Sigmoid colon (tissue), 7 donors: ENCODE measurements around the gene ZBTB5. TPM values are rescaled to one million over a fixed set of nuclear protein-coding genes. Genes with fewer than 3 reads are reported as not detected.

Source experiments
- DNase-seq: peaks from one replicate; pipeline ENCODE4 v3.0.0-alpha.2; 2019
- H3K27ac ChIP-seq, 4 donors: fragments of 200-600 bp; sonication (generic); one replicate each; pipeline ENCODE4 v1.5.1; 2016 to 2019; ENCODE audit warnings: mild to moderate bottlenecking in 1 of 4
- H3K27me3 ChIP-seq, 3 donors: fragments of 200-600 bp; sonication (generic); one replicate each; pipeline ENCODE4 v1.5.1; 2019; ENCODE audit warnings: mild to moderate bottlenecking in 1 of 3
- H3K36me3 ChIP-seq, 4 donors: fragments of 200-600 bp; sonication (generic); one replicate each; pipeline ENCODE4 v1.5.1; 2016 to 2019
- H3K4me1 ChIP-seq, 4 donors: fragments of 200-600 bp; sonication (generic); one replicate each; pipeline ENCODE4 v1.5.1; 2017 to 2019
- H3K4me3 ChIP-seq, 4 donors: fragments of 200-600 bp; sonication (generic); one replicate each; pipeline ENCODE4 v1.5.1; 2017 to 2019; ENCODE audit warnings: mild to moderate bottlenecking in 2 of 4, moderate library complexity in 1 of 4
- H3K9me3 ChIP-seq, 4 donors: fragments of 200-600 bp in 3 of 4; sonication (generic) in 3 of 4; one replicate each; pipeline versions ENCODE4 v1.5.1 to v1.6.1; 2013 to 2019
- EP300 ChIP-seq, 4 donors: sonication (generic); formaldehyde crosslinking; IDR thresholded peaks; one replicate each; pipeline ENCODE4 v1.6.1; 2017; ENCODE audit warnings: antibody characterized with exemption in 4 of 4
- POLR2A ChIP-seq, 2 donors: fragments of 450-650 bp; IDR thresholded peaks; one replicate each; pipeline ENCODE4 v1.6.1; 2016; ENCODE audit warnings: antibody characterized with exemption in 2 of 2, mild to moderate bottlenecking in 2 of 2, moderate library complexity in 2 of 2
- POLR2AphosphoS5 ChIP-seq, 4 donors: sonication (generic); formaldehyde crosslinking; IDR thresholded peaks; one replicate each; pipeline ENCODE4 v1.6.1; 2017; ENCODE audit warnings: antibody characterized with exemption in 4 of 4
- WGBS, 2 donors: extraction: QIAGEN DNeasy Blood & Tissue Kit; methylation state at CpG; one replicate each; pipeline ENCODE4 v1.1.7; 2013; 5-methylcytosine and 5-hydroxymethylcytosine counted together
- intact Hi-C: fragments of 100-400 bp; cut with DNase I; formaldehyde crosslinking; loops from one replicate; pipeline ENCODE4 v1.15.1; 2023
- polyA plus RNA-seq, 3 donors: library from polyadenylated mRNA; stranded (reverse); fragments of 200-250 nt; gene quantifications; one replicate each; pipeline ENCODE4 v1.2.3, GENCODE V29; 2013
- total RNA-seq, 4 donors: library from RNA; depleted of rRNA; stranded (reverse); fragments of >200 nt; gene quantifications; one replicate each; pipeline ENCODE4 v1.1.0, GENCODE V29; 2016
- TF ChIP-seq, protein P1 (sequence below), 4 experiments: fragments of 450-650 bp in 3 of 4; fragments of 200-600 bp in 1 of 4; IDR thresholded peaks; one replicate each; pipeline ENCODE4 v1.5.1; 2016 to 2019; ENCODE audit warnings: antibody characterized with exemption in 4 of 4, mild to moderate bottlenecking in 3 of 4, moderate library complexity in 2 of 4
- donor health status: healthy with polysubstance abuse.
- donor health status: Bipolar disorder and iron deficiency.
- donor health status: healthy.

Gene ZBTB5
- total and polyA plus RNA-seq, 7 donors: 3.6 to 11.1 (median 7.7) TPM

DNA sequence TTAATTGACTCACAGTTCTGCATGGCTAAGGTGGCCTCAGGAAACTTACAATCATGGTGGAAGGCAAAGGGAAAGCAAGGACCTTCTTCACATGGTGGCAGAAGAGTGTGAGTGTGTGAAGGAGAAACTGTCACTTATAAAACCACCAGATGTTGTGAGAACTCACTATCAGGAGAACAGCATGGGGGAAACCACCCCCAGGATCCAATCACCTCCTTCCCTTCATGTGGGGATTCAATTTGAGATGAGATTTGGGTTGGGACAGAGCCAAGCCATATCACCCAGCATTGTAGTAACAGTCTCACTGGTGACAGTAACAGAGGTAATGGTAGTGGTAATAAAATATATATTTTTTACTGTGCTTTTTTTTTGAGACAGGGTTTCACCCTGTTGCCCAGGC, 18.1 kb downstream of the ZBTB5 start:
- intact Hi-C loops: no loop called here
- no peaks in the 10 kb centered on the region for H3K9me3 ChIP-seq
- TF ChIP-seq EP300 (IDR thresholded peaks at IDR 0.05): no peak
- no peak overlapping the region for H3K27ac ChIP-seq
- no peaks in the 10 kb centered on the region for H3K27me3 ChIP-seq
- H3K36me3 ChIP-seq: peaks cover 1 to 7% (median 2%) of the 10 kb centered on the region in 4 donors
- no peak for DNase-seq
- peaks cover 0 to 31% (median 11%) of the 10 kb centered on the region in 4 donors for H3K4me1 ChIP-seq
- H3K4me3 ChIP-seq: no peak overlapping the region

DNA sequence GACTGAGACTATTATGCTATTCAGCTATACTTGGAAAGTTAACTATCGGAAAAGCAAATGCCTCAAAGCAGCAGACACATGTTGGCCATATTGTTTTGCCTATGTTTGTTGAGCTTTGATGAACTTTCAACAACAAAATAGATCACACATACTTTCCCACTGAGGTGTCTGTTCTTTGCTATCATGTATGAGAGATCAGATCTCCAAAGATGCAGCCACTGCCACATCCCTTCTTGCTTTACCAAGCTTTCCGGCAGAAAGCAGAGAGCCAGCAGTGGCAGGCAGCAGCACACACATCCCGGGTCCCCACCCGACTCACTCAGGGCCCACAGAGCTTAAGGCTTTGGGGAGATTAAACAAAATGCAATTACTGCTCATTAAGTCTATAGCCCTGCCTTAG, 18.8 kb downstream of the ZBTB5 start:
- Histone ChIP-seq H3K27ac (no peak overlapping the region), H3K4me1 (peaks cover 0 to 24% (median 4%) of the 10 kb centered on the region in 4 donors), H3K4me3 (no peak overlapping the region), H3K36me3 (peaks cover 7 to 14% (median 9%) of the 10 kb centered on the region in 4 donors), H3K27me3 (no peaks in the 10 kb centered on the region), H3K9me3 (no peaks in the 10 kb centered on the region)
- no peak for TF ChIP-seq POLR2AphosphoS5 (IDR thresholded peaks at IDR 0.05)
- no peak for TF ChIP-seq EP300 (IDR thresholded peaks at IDR 0.05)
- no peak for TF ChIP-seq POLR2A (IDR thresholded peaks at IDR 0.05)
- TF ChIP-seq, protein P1, sequence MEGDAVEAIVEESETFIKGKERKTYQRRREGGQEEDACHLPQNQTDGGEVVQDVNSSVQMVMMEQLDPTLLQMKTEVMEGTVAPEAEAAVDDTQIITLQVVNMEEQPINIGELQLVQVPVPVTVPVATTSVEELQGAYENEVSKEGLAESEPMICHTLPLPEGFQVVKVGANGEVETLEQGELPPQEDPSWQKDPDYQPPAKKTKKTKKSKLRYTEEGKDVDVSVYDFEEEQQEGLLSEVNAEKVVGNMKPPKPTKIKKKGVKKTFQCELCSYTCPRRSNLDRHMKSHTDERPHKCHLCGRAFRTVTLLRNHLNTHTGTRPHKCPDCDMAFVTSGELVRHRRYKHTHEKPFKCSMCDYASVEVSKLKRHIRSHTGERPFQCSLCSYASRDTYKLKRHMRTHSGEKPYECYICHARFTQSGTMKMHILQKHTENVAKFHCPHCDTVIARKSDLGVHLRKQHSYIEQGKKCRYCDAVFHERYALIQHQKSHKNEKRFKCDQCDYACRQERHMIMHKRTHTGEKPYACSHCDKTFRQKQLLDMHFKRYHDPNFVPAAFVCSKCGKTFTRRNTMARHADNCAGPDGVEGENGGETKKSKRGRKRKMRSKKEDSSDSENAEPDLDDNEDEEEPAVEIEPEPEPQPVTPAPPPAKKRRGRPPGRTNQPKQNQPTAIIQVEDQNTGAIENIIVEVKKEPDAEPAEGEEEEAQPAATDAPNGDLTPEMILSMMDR (IDR thresholded peaks at IDR 0.05): no peak
- WGBS, 2 donors: 49 to 76% methylated on average over 4 of the region's 4 CpGs
- no peak for DNase-seq
- intact Hi-C loops: no loop called here

DNA sequence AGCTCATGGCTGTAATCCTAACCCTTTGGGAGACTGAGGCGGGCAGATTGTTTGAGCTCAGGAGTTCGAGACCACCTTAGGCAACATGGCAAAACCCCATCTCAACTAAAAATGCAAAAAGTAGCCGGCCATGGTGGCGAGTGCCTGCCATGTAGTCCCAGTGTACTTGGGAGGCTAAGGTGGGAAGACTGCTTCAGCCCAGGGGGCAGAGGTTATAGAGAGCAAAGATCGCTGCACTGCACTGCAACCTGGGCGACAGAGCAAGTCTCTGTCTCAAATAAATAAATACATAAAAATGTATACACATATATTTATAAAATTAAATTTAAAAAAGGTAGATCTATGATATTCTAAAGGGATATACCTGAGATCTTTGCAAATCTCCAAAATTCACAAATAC, 19.4 kb downstream of the ZBTB5 start:
- H3K9me3 ChIP-seq: no peaks in the 10 kb centered on the region
- no peak overlapping the region for H3K4me3 ChIP-seq
- peaks cover 13 to 18% (median 15%) of the 10 kb centered on the region in 4 donors for H3K36me3 ChIP-seq
- no peak for DNase-seq
- no peak for TF ChIP-seq EP300 (IDR thresholded peaks at IDR 0.05)
- no peak for TF ChIP-seq POLR2A (IDR thresholded peaks at IDR 0.05)
- TF ChIP-seq, protein P1 (IDR thresholded peaks at IDR 0.05): no peak
- TF ChIP-seq POLR2AphosphoS5 (IDR thresholded peaks at IDR 0.05): no peak
- WGBS, 2 donors: 85 to 95% methylated on average over 6 of the region's 6 CpGs
- H3K4me1 ChIP-seq: peaks cover 0 to 18% (median 2%) of the 10 kb centered on the region in 4 donors
- no peaks in the 10 kb centered on the region for H3K27me3 ChIP-seq
- H3K27ac ChIP-seq: no peak overlapping the region
- intact Hi-C loops: no loop called here

DNA sequence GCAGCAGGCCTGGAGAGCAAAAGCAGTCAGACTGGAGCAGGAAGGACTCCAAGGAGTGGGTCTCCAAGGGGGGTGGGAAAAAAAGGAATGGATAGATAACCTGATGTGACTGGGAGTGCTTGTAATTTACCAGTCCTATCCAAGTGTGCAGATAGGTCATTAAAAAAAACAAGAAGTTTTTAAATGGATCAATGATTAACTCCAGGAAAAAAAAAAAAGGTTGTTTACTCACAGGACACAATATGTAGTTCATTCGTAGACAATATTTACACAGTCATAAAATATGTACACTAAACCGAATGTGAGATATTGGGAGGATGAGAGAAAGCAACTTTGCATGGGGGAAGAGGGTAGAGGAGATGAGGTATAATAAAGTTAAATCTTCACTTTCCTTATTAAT, 20.4 kb downstream of the ZBTB5 start:
- no peaks in the 10 kb centered on the region for H3K27me3 ChIP-seq
- intact Hi-C loops: no loop called here
- TF ChIP-seq POLR2A (IDR thresholded peaks at IDR 0.05): no peak
- no peak for TF ChIP-seq EP300 (IDR thresholded peaks at IDR 0.05)
- TF ChIP-seq, protein P1 (IDR thresholded peaks at IDR 0.05): no peak
- TF ChIP-seq POLR2AphosphoS5 (IDR thresholded peaks at IDR 0.05): no peak

DNA sequence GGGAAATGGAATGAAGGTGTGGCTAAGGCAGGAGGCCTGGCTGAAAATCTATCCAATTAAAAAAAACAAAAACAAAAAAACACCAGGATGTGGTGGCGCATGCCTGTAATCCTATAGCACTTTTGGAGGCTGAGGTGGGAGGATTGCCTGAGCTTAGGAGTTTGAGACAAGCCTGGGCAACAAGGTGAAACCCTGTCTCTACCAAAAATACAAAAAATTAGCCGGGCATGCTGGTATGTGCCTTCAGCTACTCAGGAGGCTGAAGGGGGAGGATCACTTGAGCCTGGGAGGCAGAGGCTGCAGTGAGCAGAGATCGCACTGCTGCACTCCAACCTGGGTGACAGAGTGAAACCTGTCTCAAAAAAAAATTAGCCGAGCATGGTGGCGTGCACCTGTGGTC, 21.7 kb downstream of the ZBTB5 start:
- H3K9me3 ChIP-seq: no peaks in the 10 kb centered on the region
- H3K36me3 ChIP-seq: peaks cover 14 to 38% (median 21%) of the 10 kb centered on the region in 4 donors
- no peak overlapping the region for H3K4me3 ChIP-seq
- H3K27me3 ChIP-seq: no peaks in the 10 kb centered on the region
- intact Hi-C loops: no loop called here
- WGBS, 2 donors: 89 to 99% methylated on average over 5 of the region's 5 CpGs
- no peak for DNase-seq
- peaks cover 0 to 13% (median 0%) of the 10 kb centered on the region in 4 donors for H3K4me1 ChIP-seq
- TF ChIP-seq POLR2A (IDR thresholded peaks at IDR 0.05): no peak
- no peak for TF ChIP-seq EP300 (IDR thresholded peaks at IDR 0.05)
- H3K27ac ChIP-seq: no peak overlapping the region

More for the DNA sequence above, 20.4 kb downstream of the ZBTB5 start:
- Histone ChIP-seq H3K36me3 (peaks cover 14 to 25% (median 19%) of the 10 kb centered on the region in 4 donors), H3K4me1 (peaks cover 0 to 9% (median 1%) of the 10 kb centered on the region in 4 donors), H3K9me3 (no peaks in the 10 kb centered on the region), H3K4me3 (no peak overlapping the region), H3K27ac (no peak overlapping the region)
- 17 to 70% methylated on average over 2 of the region's 2 CpGs for WGBS, 2 donors
- DNase-seq: no peak

DNA sequence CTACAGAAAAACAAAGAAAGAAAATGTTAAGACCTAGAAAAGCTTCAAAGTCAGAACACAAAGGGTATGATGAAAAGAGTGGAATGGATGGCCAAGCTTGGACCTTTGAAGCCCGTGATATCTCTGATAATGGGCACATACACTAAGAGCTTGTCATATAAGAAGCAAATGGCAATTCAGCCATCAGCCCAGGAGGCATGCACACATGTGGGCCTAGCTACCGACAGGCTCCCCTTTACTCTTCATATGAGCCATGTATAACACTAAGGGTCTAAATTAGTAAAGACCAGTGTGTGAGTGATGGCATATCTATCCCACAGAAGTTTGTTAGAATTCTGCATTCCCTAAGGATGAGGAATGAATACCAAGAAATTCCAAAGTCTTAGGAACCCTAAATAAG, 22.7 kb downstream of the ZBTB5 start:
- intact Hi-C loops: no loop called here
- Histone ChIP-seq H3K9me3 (no peaks in the 10 kb centered on the region), H3K4me3 (no peak overlapping the region), H3K27me3 (no peaks in the 10 kb centered on the region), H3K27ac (no peak overlapping the region), H3K36me3 (peaks cover 14 to 48% (median 30%) of the 10 kb centered on the region in 4 donors), H3K4me1 (peaks cover 0 to 14% (median 0%) of the 10 kb centered on the region in 4 donors)
- WGBS, 2 donors: 89 to 95% methylated on average over 2 of the region's 2 CpGs
- no peak for TF ChIP-seq EP300 (IDR thresholded peaks at IDR 0.05)
- no peak for TF ChIP-seq POLR2A (IDR thresholded peaks at IDR 0.05)
- DNase-seq: no peak
